GM12878 (cell line): ENCODE measurements around the gene DENND1B. TPM values are rescaled to one million over a fixed set of nuclear protein-coding genes. Genes with fewer than 3 reads are reported as not detected.

Source experiments
- ATAC-seq: fragments of 200-7000 bp; cut with Tn5 transposase; 3 replicates; pipeline ENCODE4 v1.9.1; 2020; ENCODE audit warnings: mild to moderate bottlenecking, moderate library complexity
- BruUV-seq: library from RNA; stranded (reverse); fragments of 400-500 nt; replicated peaks from 2 replicates; lab custom pipeline; 2021; lab: Mats Ljungman, UMichigan
- CTCF ChIA-PET: fragments of 300-600 bp; sonication (Branson Sonifier 250); formaldehyde crosslinking; extraction: SDS; loops from one replicate; lab custom pipeline; 2021; ENCODE audit warnings: inconsistent platforms; lab: Yijun Ruan, JAX
- POLR2A ChIA-PET: fragments of 350-600 bp; formaldehyde crosslinking; extraction: SDS; loops from one replicate; lab custom pipeline; 2021; ENCODE audit warnings: inconsistent platforms; lab: Charles Lee
- RAD21 ChIA-PET: fragments of 300-600 bp; sonication (Branson Sonifier 250); formaldehyde crosslinking; loops from one replicate; lab custom pipeline; 2023; ENCODE audit warnings: antibody characterized with exemption; ENCODE audit not compliant: unreplicated experiment; lab: Charles Lee
- SMC1A ChIA-PET: fragments of 300-600 bp; sonication (Branson Sonifier 250); formaldehyde crosslinking; loops from one replicate; lab custom pipeline; 2023; ENCODE audit not compliant: unreplicated experiment, uncharacterized antibody; lab: Charles Lee
- DNase-seq: peaks from one replicate; pipeline ENCODE4 v3.0.0-alpha.2; 2011; ENCODE audit warnings: low read depth, low spot score
- FAIRE-seq: peaks from 3 replicates; lab custom pipeline; 2011; peaks lifted over from hg19 to GRCh38; lab: Jason Lieb, UNC
- H2AFZ ChIP-seq: 2 replicates; pipeline ENCODE4 v1.6.0; 2011; ENCODE audit warnings: low read depth, low read length, control low read depth; ENCODE audit not compliant: control insufficient read depth
- H3K27ac ChIP-seq: 2 replicates; pipeline ENCODE4 v1.5.1; 2011; ENCODE audit warnings: control low read depth; ENCODE audit not compliant: control insufficient read depth, insufficient read depth
- H3K27me3 ChIP-seq, 2 experiments: replicated peaks in 1 of 2; 2 replicates each; pipeline versions ENCODE4 v1.6.0 to v1.6.1; 2011; ENCODE audit warnings: low read length in 1 of 2; ENCODE audit not compliant: control insufficient read depth in 2 of 2, insufficient read depth in 2 of 2
- H3K36me3 ChIP-seq, 2 experiments: 2 replicates each; pipeline ENCODE4 v1.5.1; 2011; ENCODE audit warnings: low read length in 1 of 2; ENCODE audit not compliant: control insufficient read depth in 2 of 2, insufficient read depth in 2 of 2
- H3K4me1 ChIP-seq: 2 replicates; pipeline ENCODE4 v1.6.1; 2011; ENCODE audit warnings: mild to moderate bottlenecking, low read length, moderate library complexity, mixed read lengths; ENCODE audit not compliant: control insufficient read depth, insufficient read depth
- H3K4me2 ChIP-seq: 2 replicates; pipeline ENCODE4 v1.6.0; 2011; ENCODE audit warnings: control low read depth; ENCODE audit not compliant: control insufficient read depth, insufficient read depth
- H3K4me3 ChIP-seq: fragments of 200-600 bp; sonication (generic); 2 replicates; pipeline ENCODE4 v1.5.1; 2016
- H3K79me2 ChIP-seq: 2 replicates; pipeline ENCODE4 v1.6.0; 2011; ENCODE audit warnings: low read length; ENCODE audit not compliant: control insufficient read depth, insufficient read depth
- H3K9ac ChIP-seq: 2 replicates; pipeline ENCODE4 v1.8.0; 2011; ENCODE audit warnings: low read length, control low read depth, mixed read lengths; ENCODE audit not compliant: control insufficient read depth, insufficient read depth
- H3K9me3 ChIP-seq: replicated peaks from 3 replicates; pipeline ENCODE4 v1.5.1; 2011; ENCODE audit warnings: mild to moderate bottlenecking, low read length; ENCODE audit not compliant: control insufficient read depth, insufficient read depth
- H4K20me1 ChIP-seq: 2 replicates; pipeline ENCODE4 v1.6.0; 2011; ENCODE audit not compliant: control insufficient read depth, insufficient read depth
- JUND ChIP-seq: IDR thresholded peaks from 2 replicates; pipeline ENCODE4 v1.6.1; 2012; ENCODE audit warnings: low read depth, mild to moderate bottlenecking, low read length, improper control_type of control experiment, moderate library complexity
- MAX ChIP-seq: IDR thresholded peaks from 2 replicates; pipeline ENCODE4 v1.6.1; 2012; ENCODE audit warnings: low read depth, low read length, improper control_type of control experiment
- NKRF ChIP-seq: fragments of 450-650 bp; conservative IDR thresholded peaks from 2 replicates; pipeline ENCODE4 v1.6.1; 2017; ENCODE audit warnings: mild to moderate bottlenecking, moderate library complexity
- PML ChIP-seq: IDR thresholded peaks from 2 replicates; pipeline ENCODE4 v1.6.1; 2012; ENCODE audit warnings: low read length, inconsistent platforms
- RAD21 ChIP-seq: IDR thresholded peaks from 2 replicates; pipeline ENCODE4 v1.6.1; 2011; ENCODE audit warnings: mild to moderate bottlenecking, low read depth, low read length, moderate library complexity; ENCODE audit not compliant: insufficient read depth
- RBBP5 ChIP-seq: fragments of 200-600 bp; sonication (generic); conservative IDR thresholded peaks from 2 replicates; pipeline ENCODE4 v1.6.1; 2016
- TARDBP ChIP-seq: IDR thresholded peaks from 2 replicates; pipeline ENCODE4 v1.6.1; 2016; ENCODE audit warnings: borderline replicate concordance
- YY1 ChIP-seq: IDR thresholded peaks from 2 replicates; pipeline ENCODE4 v1.6.1; 2011; ENCODE audit warnings: low read depth, mild to moderate bottlenecking, low read length
- ZNF687 ChIP-seq: fragments of 450-650 bp; IDR thresholded peaks from 2 replicates; pipeline ENCODE4 v1.6.1; 2017; ENCODE audit warnings: mild to moderate bottlenecking, moderate library complexity
- in situ Hi-C: fragments of 300-500 bp; cut with MboI; formaldehyde crosslinking; loops from 9 replicates; pipeline ENCODE4 v1.14.3; 2018; ENCODE audit warnings: mixed read lengths
- intact Hi-C: fragments of 100-400 bp; cut with micrococcal nuclease; formaldehyde crosslinking; loops from one replicate; pipeline ENCODE4 v1.14.2; 2022; ENCODE audit not compliant: unreplicated experiment
- polyA plus RNA-seq, 11 experiments: library from polyadenylated mRNA; depleted of rRNA in 4 of 11; unstranded in 6 of 11; stranded (reverse) in 5 of 11; fragments of >200 nt; fragmentation: Nextera tagmentation in 4 of 11; fragmentation: Illumina TruSeq in 1 of 11; extraction: Ambion mirVana in 4 of 11; extraction: Trizol in 1 of 11; gene quantifications; 1 replicate in 1 of 11; 2 replicates in 10 of 11; pipeline versions ENCODE4 v1.2.1 to v1.2.3, GENCODE V29; 2011 to 2016; ENCODE audit warnings: inconsistent platforms in 2 of 11, missing spikeins in 2 of 11, low read depth in 1 of 11
- total RNA-seq, 4 experiments: library from RNA; depleted of rRNA in 3 of 4; stranded (reverse); fragments of >200 nt in 3 of 4; fragmentation: Illumina TruSeq in 1 of 4; extraction: Trizol in 1 of 4; gene quantifications; 2 replicates each; pipeline versions ENCODE4 v1.2.1 to v1.2.3, GENCODE V29; 2013 to 2021

DENND1B gene
- total and polyA plus RNA-seq, 10 of the 15 experiments (the other 5 are each of a cell fraction or from before 2014, with no cell fraction given): 1.7 to 10.7 (median 8.0) TPM

GRCh38 chr1:197695961-197696360 lies 79.3 kb downstream of the DENND1B start:
- in situ Hi-C loops: loop anchor here (10.0 kb wide), 1 partner anchor 169 kb away; no protein-coding TSS in a partner anchor
- Histone ChIP-seq H3K4me1 (no peaks in the 10 kb centered on the region), H3K79me2 (no peaks in the 10 kb centered on the region), H3K4me2 (no peak overlapping the region), H3K27ac (no peak overlapping the region), H4K20me1 (no peaks in the 10 kb centered on the region), H3K4me3 (no peak overlapping the region), H3K27me3 (no peaks in the 10 kb centered on the region), H2AFZ (no peak overlapping the region), H3K9me3 (no peaks in the 10 kb centered on the region), H3K9ac (no peak overlapping the region), H3K36me3 (no peaks in the 10 kb centered on the region)
- intact Hi-C loops: no loop called here
- CTCF ChIA-PET: no interaction called here
- DNase-seq: no peak
- no peak for TF ChIP-seq PML
- no peak for TF ChIP-seq YY1
- TF ChIP-seq NKRF: no peak
- no peak for TF ChIP-seq TARDBP
- POLR2A ChIA-PET: no interaction called here
- RAD21 ChIA-PET: no interaction called here
- BruUV-seq: no TSS peak
- FAIRE-seq: no peak
- ATAC-seq: no peak
- SMC1A ChIA-PET: no interaction called here

GRCh38 chr1:197692965-197693364 lies 82.3 kb downstream of the DENND1B start:
- CTCF ChIA-PET: interaction anchor here (0.6 to 4.2 kb wide), 15 partner anchors 9 to 232 kb away, joined by 3 to 37 read pairs (median 3); partner anchors contain the start of genes C1orf53 and DENND1B
- no peaks in the 10 kb centered on the region for H4K20me1 ChIP-seq
- no peaks in the 10 kb centered on the region for H3K27me3 ChIP-seq
- H3K27ac ChIP-seq: no peak overlapping the region
- no peak overlapping the region for H3K4me2 ChIP-seq
- H3K4me1 ChIP-seq: no peaks in the 10 kb centered on the region
- H3K4me3 ChIP-seq: no peak overlapping the region
- no peaks in the 10 kb centered on the region for H3K9me3 ChIP-seq
- H3K9ac ChIP-seq: no peak overlapping the region
- SMC1A ChIA-PET: interaction anchor here (1.0 to 3.1 kb wide), 14 partner anchors 12 to 234 kb away, joined by 3 to 16 read pairs (median 4); no protein-coding TSS in a partner anchor
- DNase-seq (no peak), FAIRE-seq (no peak), ATAC-seq (peak; percentile 60; the same call in 2 of the 3 replicates)
- H3K36me3 ChIP-seq: no peaks in the 10 kb centered on the region
- POLR2A ChIA-PET: no interaction called here
- in situ Hi-C loops (loop anchor here (10.0 kb wide), 1 partner anchor 172 kb away; no protein-coding TSS in a partner anchor), intact Hi-C loops (loop anchor here (2.0 to 5.0 kb wide), 2 partner anchors 176 to 229 kb away; no protein-coding TSS in a partner anchor)
- BruUV-seq: no TSS peak
- no peak overlapping the region for H2AFZ ChIP-seq
- H3K79me2 ChIP-seq: no peaks in the 10 kb centered on the region
- RAD21 ChIA-PET: interaction anchor here (0.6 to 1.8 kb wide), 19 partner anchors 8 to 322 kb away, joined by 3 to 41 read pairs (median 3); partner anchors contain the start of gene DENND1B
- TF ChIP-seq MAX: no peak
- peak; percentile 68 for TF ChIP-seq RAD21
- TF ChIP-seq ZNF687: no peak
- TF ChIP-seq RBBP5: no peak
- TF ChIP-seq JUND: no peak
